GM23338 (cell line): ENCODE data around the gene ITPRIP. TPM values are rescaled to one million over a fixed set of nuclear protein-coding genes. Genes with fewer than 3 reads are reported as not detected.

Source experiments
- ATAC-seq: fragments of 200-7000 bp; cut with Tn5 transposase; 3 replicates; pipeline ENCODE4 v1.9.1; 2020
- DNase-seq: peaks from one replicate; pipeline ENCODE4 v3.0.0-alpha.2; 2015; ENCODE audit warnings: low spot score
- H2AFZ ChIP-seq: fragments of 200-600 bp; sonication (generic); 2 replicates; pipeline ENCODE4 v1.8.0; 2016; ENCODE audit warnings: antibody characterized with exemption, mild to moderate bottlenecking, moderate library complexity
- H3F3A ChIP-seq: fragments of 200-600 bp; sonication (generic); replicated peaks from 2 replicates; pipeline ENCODE4 v1.8.0; 2017; ENCODE audit warnings: antibody characterized with exemption, mixed run types, low read depth
- H3K27ac ChIP-seq: fragments of 200-600 bp; sonication (generic); 2 replicates; pipeline ENCODE4 v1.6.1; 2016; ENCODE audit warnings: low read depth
- H3K27me3 ChIP-seq: fragments of 200-600 bp; sonication (generic); 2 replicates; pipeline ENCODE4 v1.8.0; 2016; ENCODE audit warnings: mild to moderate bottlenecking, mixed run types, moderate library complexity; ENCODE audit not compliant: insufficient read depth
- H3K36me3 ChIP-seq: fragments of 200-600 bp; sonication (generic); 2 replicates; pipeline ENCODE4 v1.8.0; 2016; ENCODE audit warnings: mild to moderate bottlenecking; ENCODE audit not compliant: insufficient read depth
- H3K4me1 ChIP-seq: fragments of 200-600 bp; sonication (generic); 2 replicates; pipeline ENCODE4 v1.8.0; 2016; ENCODE audit warnings: mild to moderate bottlenecking, moderate library complexity; ENCODE audit not compliant: insufficient read depth
- H3K4me2 ChIP-seq: fragments of 200-600 bp; sonication (generic); 2 replicates; pipeline ENCODE4 v1.7.1; 2017; ENCODE audit warnings: mixed run types
- H3K4me3 ChIP-seq: fragments of 200-600 bp; sonication (generic); 2 replicates; pipeline ENCODE4 v1.6.1; 2016; ENCODE audit warnings: mixed run types
- H3K79me2 ChIP-seq: fragments of 200-600 bp; sonication (generic); replicated peaks from 2 replicates; pipeline ENCODE4 v1.8.0; 2017; ENCODE audit warnings: mild to moderate bottlenecking; ENCODE audit not compliant: insufficient read depth
- H3K9me2 ChIP-seq: fragments of 200-600 bp; sonication (generic); 2 replicates; pipeline ENCODE4 v1.8.0; 2017; ENCODE audit not compliant: insufficient read depth
- H4K20me1 ChIP-seq: fragments of 200-600 bp; sonication (generic); replicated peaks from 2 replicates; pipeline ENCODE4 v1.8.0; 2017; ENCODE audit warnings: mild to moderate bottlenecking; ENCODE audit not compliant: insufficient read depth
- H3K27ac Mint-ChIP-seq: 2 replicates; pipeline ENCODE4 v1.8.0; 2020; ENCODE audit warnings: inconsistent platforms, mild to moderate bottlenecking, moderate library complexity, mixed read lengths
- H3K27me3 Mint-ChIP-seq: 3 replicates; pipeline ENCODE4 v1.8.0; 2022; ENCODE audit warnings: low read depth, mild to moderate bottlenecking, moderate library complexity, mixed read lengths, inconsistent platforms; ENCODE audit not compliant: insufficient read depth, poor library complexity
- H3K36me3 Mint-ChIP-seq: 3 replicates; pipeline ENCODE4 v1.8.0; 2021; ENCODE audit warnings: low read depth, mild to moderate bottlenecking, inconsistent platforms, moderate library complexity, mixed read lengths
- H3K4me1 Mint-ChIP-seq: 3 replicates; pipeline ENCODE4 v1.8.0; 2020; ENCODE audit warnings: mild to moderate bottlenecking, inconsistent platforms, mixed read lengths
- H3K4me3 Mint-ChIP-seq: 3 replicates; pipeline ENCODE4 v1.8.0; 2021; ENCODE audit warnings: moderate library complexity, mild to moderate bottlenecking, inconsistent platforms, mixed read lengths
- H3K9me3 Mint-ChIP-seq: 3 replicates; pipeline ENCODE4 v1.8.0; 2020; ENCODE audit warnings: moderate library complexity, mild to moderate bottlenecking, inconsistent platforms, mixed read lengths
- CTCF ChIP-seq, 2 experiments: fragments of 200-600 bp in 1 of 2; sonication (generic) in 1 of 2; conservative IDR thresholded peaks; 2 replicates each; pipeline versions ENCODE4 v1.5.1 to v1.6.1; 2016 to 2017; ENCODE audit warnings: antibody characterized with exemption in 2 of 2, low read depth in 2 of 2, mild to moderate bottlenecking in 2 of 2, moderate library complexity in 1 of 2
- EZH2 ChIP-seq: fragments of 200-600 bp; sonication (generic); IDR thresholded peaks from one replicate; pipeline ENCODE4 v1.8.0; 2017; ENCODE audit warnings: antibody characterized with exemption, mild to moderate bottlenecking, low read depth; ENCODE audit not compliant: unreplicated experiment
- EZH2phosphoT487 ChIP-seq: fragments of 200-600 bp; sonication (generic); IDR thresholded peaks from one replicate; pipeline ENCODE4 v1.8.1; 2018; ENCODE audit warnings: antibody characterized with exemption; ENCODE audit not compliant: unreplicated experiment
- NANOG ChIP-seq: IDR thresholded peaks from 2 replicates; pipeline ENCODE4 v1.6.1; 2016; ENCODE audit warnings: antibody characterized with exemption, borderline replicate concordance
- POLR2AphosphoS5 ChIP-seq: IDR thresholded peaks from 2 replicates; pipeline ENCODE4 v1.6.1; 2016; ENCODE audit warnings: antibody characterized with exemption, low read depth
- REST ChIP-seq: IDR thresholded peaks from one replicate; pipeline ENCODE4 v1.6.1; 2018; ENCODE audit warnings: antibody characterized with exemption; ENCODE audit not compliant: unreplicated experiment
- ZNF114 ChIP-seq: fragments of 250-450 bp; sonication (Bioruptor Pico); IDR thresholded peaks from 2 replicates; pipeline ENCODE4 v1.5.0; 2020; ENCODE audit warnings: mild to moderate bottlenecking, moderate library complexity
- ZNF331 ChIP-seq: fragments of 250-450 bp; sonication (Bioruptor Pico); IDR thresholded peaks from 2 replicates; pipeline ENCODE4 v1.5.0; 2020; ENCODE audit warnings: low read depth, mild to moderate bottlenecking, moderate library complexity
- polyA plus RNA-seq: library from polyadenylated mRNA; unstranded; fragments of >200 nt; fragmentation: Nextera tagmentation; extraction: Ambion mirVana; gene quantifications from 2 replicates; pipeline ENCODE4 v1.2.1, GENCODE V29; 2016
- total RNA-seq: library from RNA; depleted of rRNA; stranded (reverse); fragments of >200 nt; shearing (Covaris generic); gene quantifications from 2 replicates; pipeline ENCODE4 v1.2.3, GENCODE V29; 2014

The ITPRIP gene
- total and polyA plus RNA-seq, 2 experiments from 2014 or later, result 6.9 to 15.2 TPM

- no peak overlapping the region for H2AFZ ChIP-seq
- Mint-ChIP-seq H3K4me3 (peak overlapping the region; percentile 90), H3K9me3 (no peaks in the 10 kb centered on the region), H3K36me3 (peaks cover 22% of the 10 kb centered on the region), H3K27ac (peak overlapping the region; percentile 97), H3K4me1 (peaks cover 6% of the 10 kb centered on the region), H3K27me3 (peaks cover 2% of the 10 kb centered on the region)
- no peak for ATAC-seq
- H3K27ac ChIP-seq, result peak overlapping the region; percentile 87
- H3K27me3 ChIP-seq, result no peaks in the 10 kb centered on the region
- H3K4me2 ChIP-seq, result peak overlapping the region; percentile 93
- H3K36me3 ChIP-seq, result peaks cover 7% of the 10 kb centered on the region; the same call in 1 of the 2 replicates
- TF ChIP-seq POLR2AphosphoS5 (no peak), ZNF331 (CRISPR knock-in tag) (no peak), EZH2phosphoT487 (no peak), CTCF (conservative IDR thresholded peaks at IDR 0.05; ENCODE audit: low read depth in 2 of 2) (no peak), NANOG (no peak), EZH2 (no peak), ZNF114 (CRISPR knock-in tag) (no peak), REST (no peak)
- peak overlapping the region; percentile 86 for H3K4me3 ChIP-seq
- peaks cover 58% of the 10 kb centered on the region for H3K79me2 ChIP-seq
- H4K20me1 ChIP-seq, result 0 out of 2 replicates have a peak, but pooled peaks cover 5% of the 10 kb centered on the region
- DNase-seq, result no peak
- peaks cover 5% of the 10 kb centered on the region; the same call in 1 of the 2 replicates for H3K4me1 ChIP-seq
- no peaks in the 10 kb centered on the region for H3K9me2 ChIP-seq
- H3F3A ChIP-seq, result no peaks in the 10 kb centered on the region
These were observed 70.4 kb downstream of the ITPRIP start for GRCh38 chr10:104267721-104268404.

GRCh38 chr10:104264783-104265182 lies 73.5 kb downstream of the ITPRIP start:
- peaks cover 18% of the 10 kb centered on the region; the same call in 1 of the 2 replicates for H3K36me3 ChIP-seq
- Mint-ChIP-seq H3K27ac (no peak overlapping the region), H3K27me3 (peaks cover 2% of the 10 kb centered on the region), H3K4me3 (no peak overlapping the region), H3K4me1 (peaks cover 6% of the 10 kb centered on the region), H3K9me3 (no peaks in the 10 kb centered on the region), H3K36me3 (peaks cover 38% of the 10 kb centered on the region)
- no peak for DNase-seq
- H3K27me3 ChIP-seq, result no peaks in the 10 kb centered on the region
- no peak overlapping the region for H3K4me3 ChIP-seq
- H3K9me2 ChIP-seq, result no peaks in the 10 kb centered on the region
- no peak overlapping the region for H3K4me2 ChIP-seq
- H3F3A ChIP-seq, result no peaks in the 10 kb centered on the region
- H4K20me1 ChIP-seq, result peaks cover 12% of the 10 kb centered on the region; the same call in 1 of the 2 replicates
- peaks cover 80% of the 10 kb centered on the region for H3K79me2 ChIP-seq
- ATAC-seq, result no peak
- H3K4me1 ChIP-seq, result peaks cover 5% of the 10 kb centered on the region; the same call in 1 of the 2 replicates
- no peak overlapping the region for H2AFZ ChIP-seq
- no peak overlapping the region for H3K27ac ChIP-seq
- TF ChIP-seq NANOG (no peak), REST (no peak)
